Vagina (tissue), 2 donors: ENCODE measurements around the gene ST8SIA1.

ENCODE experiments used
- CTCF ChIP-seq, 3 experiments: fragments of 450-650 bp in 2 of 3; fragments of 200-600 bp in 1 of 3; sonication (generic) in 1 of 3; IDR thresholded peaks; one replicate each; pipeline ENCODE4 v1.5.1; 2017 to 2019; ENCODE audit warnings: antibody characterized with exemption in 3 of 3, mild to moderate bottlenecking in 2 of 3, moderate library complexity in 2 of 3
- POLR2A ChIP-seq, 2 donors: fragments of 450-650 bp; IDR thresholded peaks; one replicate each; pipeline ENCODE4 v1.6.1; 2017; ENCODE audit warnings: antibody characterized with exemption in 2 of 2, mild to moderate bottlenecking in 2 of 2, moderate library complexity in 2 of 2
- POLR2AphosphoS5 ChIP-seq, 2 donors: sonication (generic); formaldehyde crosslinking; IDR thresholded peaks; one replicate each; pipeline ENCODE4 v1.9.0; 2017; ENCODE audit warnings: antibody characterized with exemption in 2 of 2, mild to moderate bottlenecking in 2 of 2, low read depth in 1 of 2; ENCODE audit not compliant: insufficient read depth in 1 of 2

- TF ChIP-seq CTCF (IDR thresholded peaks at IDR 0.05) (no peak), POLR2AphosphoS5 (IDR thresholded peaks at IDR 0.05; ENCODE audit: insufficient read depth in 1 of 2, low read depth in 1 of 2) (no peak), POLR2A (IDR thresholded peaks at IDR 0.05) (no peak)
Measured at GRCh38 chr12:22325218-22325617, 9.3 kb downstream of the ST8SIA1 start.
